Measurements from ENCODE around the gene SKI.

DNA sequence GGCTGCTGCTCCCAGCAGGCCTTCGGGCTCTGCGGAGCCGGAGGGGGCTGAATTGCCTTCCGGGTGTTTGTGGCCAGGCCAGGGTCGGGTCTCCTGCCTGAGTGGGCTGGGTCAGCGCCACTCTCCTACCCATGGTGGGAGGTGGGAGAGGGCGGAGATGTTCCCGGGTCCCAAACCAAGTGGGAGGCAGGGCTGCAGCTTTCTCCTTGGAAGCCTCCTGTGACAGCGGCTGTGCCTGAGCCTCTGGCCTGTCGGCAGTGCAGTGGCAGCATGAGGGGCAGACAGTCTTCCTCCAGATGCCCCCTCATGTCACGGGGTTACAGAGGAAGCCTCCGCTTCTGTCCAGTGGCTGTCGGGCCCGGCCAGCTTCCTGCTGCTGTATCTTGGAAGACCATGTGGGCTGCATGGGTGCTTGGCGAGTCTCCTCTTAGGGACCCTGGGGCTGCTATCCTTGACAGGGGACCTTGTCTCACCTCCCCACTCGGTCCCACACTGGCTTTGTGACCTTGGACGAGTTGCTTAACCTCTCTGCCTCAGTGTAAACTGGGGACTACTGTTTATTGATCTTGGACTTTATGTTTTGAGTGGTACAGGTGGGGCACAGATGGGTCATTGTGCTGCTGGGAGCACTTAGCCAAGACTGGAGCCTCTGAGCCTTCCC, 4.3 kb downstream of the SKI start:
- TF ChIP-seq SUZ12 (IDR thresholded peaks at IDR 0.05) (no peak), ELF4 (IDR thresholded peaks at IDR 0.05) (no peak)
